ENCODE measurements around the gene ARVCF.
A peak's percentile ranks its signal among the peaks of the same experiment; 100 is the strongest.

The ARVCF gene

GRCh38 chr22:19981171-19981960, 35.3 kb downstream of the ARVCF start:
- intact Hi-C loops (cut with DNase I) = no loop called here
- DNase-seq = peak in 2 of 10 donors; percentile 69 to 87

- DNase-seq = peak in 2 of 10 donors; percentile 55 to 76
- intact Hi-C loops (cut with DNase I) = no loop called here
These were observed 35.9 kb downstream of the ARVCF start for GRCh38 chr22:19980766-19981165.

- peak in 1 of 10 donors; percentile 74 for DNase-seq
- intact Hi-C loops (cut with DNase I) = loop anchor here (10.0 kb wide), 1 partner anchor 135 kb away; the partner anchor contains the start of genes RANBP1 and TRMT2A
These were observed 36.7 kb downstream of the ARVCF start for GRCh38 chr22:19979712-19980493.

- intact Hi-C loops (cut with DNase I) = loop anchor here (10.0 kb wide), 1 partner anchor 136 kb away; the partner anchor contains the start of genes RANBP1 and TRMT2A
- DNase-seq = no peak
These were observed 37.9 kb downstream of the ARVCF start for GRCh38 chr22:19978748-19979147.

GRCh38 chr22:19977296-19978243, 39.1 kb downstream of the ARVCF start:
- intact Hi-C loops (cut with DNase I) = loop anchor here (10.0 kb wide), 1 partner anchor 137 kb away; the partner anchor contains the start of genes RANBP1 and TRMT2A
- DNase-seq = no peak

- DNase-seq = no peak
- intact Hi-C loops (cut with DNase I) = loop anchor here (10.0 kb wide), 1 partner anchor 138 kb away; the partner anchor contains the start of genes RANBP1 and TRMT2A
These were observed 40.0 kb downstream of the ARVCF start for GRCh38 chr22:19976671-19977070.

GRCh38 chr22:19975707-19976035, 41.0 kb downstream of the ARVCF start:
- intact Hi-C loops (cut with DNase I) = loop anchor here (10.0 kb wide), 1 partner anchor 139 kb away; the partner anchor contains the start of genes RANBP1 and TRMT2A
- no peak for DNase-seq

GRCh38 chr22:19974935-19975706, 41.5 kb downstream of the ARVCF start:
- no peak for DNase-seq
- intact Hi-C loops (cut with DNase I) = loop anchor here (10.0 kb wide), 1 partner anchor 140 kb away; the partner anchor contains the start of genes RANBP1 and TRMT2A

- intact Hi-C loops (cut with DNase I) = loop anchor here (10.0 kb wide), 1 partner anchor 140 kb away; the partner anchor contains the start of genes RANBP1 and TRMT2A
- DNase-seq = peak in 2 of 10 donors; percentile 29 to 40
These were observed 42.3 kb downstream of the ARVCF start for GRCh38 chr22:19974268-19974861.

- intact Hi-C loops (cut with DNase I) = loop anchor here (10.0 kb wide), 1 partner anchor 141 kb away; the partner anchor contains the start of genes RANBP1 and TRMT2A
These were observed 42.9 kb downstream of the ARVCF start for GRCh38 chr22:19973551-19974267.

GRCh38 chr22:19972652-19973550, 43.7 kb downstream of the ARVCF start:
- intact Hi-C loops (cut with DNase I) = loop anchor here (10.0 kb wide), 1 partner anchor 142 kb away; the partner anchor contains the start of genes RANBP1 and TRMT2A
- DNase-seq = no peak

More at GRCh38 chr22:19973551-19974267, 42.9 kb downstream of the ARVCF start:
- DNase-seq = no peak

- intact Hi-C loops (cut with DNase I) = loop anchor here (10.0 kb wide), 1 partner anchor 143 kb away; the partner anchor contains the start of genes RANBP1 and TRMT2A
- DNase-seq = no peak
These were observed 44.4 kb downstream of the ARVCF start for GRCh38 chr22:19972251-19972650.

GRCh38 chr22:19971276-19972124, 45.1 kb downstream of the ARVCF start:
- no peak for DNase-seq
- intact Hi-C loops (cut with DNase I) = loop anchor here (10.0 kb wide), 1 partner anchor 143 kb away; the partner anchor contains the start of genes RANBP1 and TRMT2A

GRCh38 chr22:19970479-19971275, 45.9 kb downstream of the ARVCF start:
- intact Hi-C loops (cut with DNase I) = loop anchor here (1.0 to 10.0 kb wide), 3 partner anchors 43 to 144 kb away; partner anchors contain the start of genes RANBP1 and TRMT2A
- DNase-seq = peak; percentile 47 to 96 (median 77)

- no peak for DNase-seq
- intact Hi-C loops (cut with DNase I) = loop anchor here (1.0 to 10.0 kb wide), 3 partner anchors 43 to 145 kb away; partner anchors contain the start of genes RANBP1 and TRMT2A
These were observed 46.6 kb downstream of the ARVCF start for GRCh38 chr22:19970031-19970478.

Data from posterior cingulate gyrus (tissue), 11 donors.